C4-2B (cell line): ENCODE measurements around the gene CLIC2.
"Not testable (repeated sequence)": the region's sequence is repeated elsewhere in the genome, so short reads cannot be mapped to it uniquely, and the experiment has no call there.

ENCODE experiments used
- H3K27ac ChIP-seq: fragments of 450-650 bp; 2 replicates; pipeline ENCODE4 v1.5.1; 2017
- CTCF ChIP-seq: fragments of 450-650 bp; conservative IDR thresholded peaks from 2 replicates; pipeline ENCODE4 v1.5.1; 2017; ENCODE audit warnings: mild to moderate bottlenecking
- ZFX ChIP-seq: fragments of 450-650 bp; IDR thresholded peaks from 2 replicates; pipeline ENCODE4 v1.6.1; 2017

Gene CLIC2

GRCh38 chrX:155334486-155335336 is at the start of gene CLIC2:
TSS of gene CLIC2 (minus strand) at chrX:155334614. CDS start at chrX:155334427, 187 bp downstream.
- H3K27ac ChIP-seq: no peak within 1 kb of the TSS

GRCh38 chrX:155382529-155382967 is 48.1 kb upstream of the CLIC2 start:
- H3K27ac ChIP-seq: not testable (repeated sequence)

More at GRCh38 chrX:155334486-155335336, at the start of gene CLIC2:
- TF ChIP-seq CTCF: no peak
- no peak for TF ChIP-seq ZFX

GRCh38 chrX:155381843-155382528 is 47.6 kb upstream of the CLIC2 start, which contains the start of gene F8A2:
TSS of gene F8A2 (plus strand) at chrX:155382095. CDS start at chrX:155382115, 20 bp downstream.
- H3K27ac ChIP-seq: not testable (repeated sequence)

- not testable (repeated sequence) for H3K27ac ChIP-seq
Observed at GRCh38 chrX:155379802-155380201, 45.4 kb upstream of the CLIC2 start.

GRCh38 chrX:155373777-155374458 is 39.5 kb upstream of the CLIC2 start:
- H3K27ac ChIP-seq: not testable (repeated sequence)

DNA sequence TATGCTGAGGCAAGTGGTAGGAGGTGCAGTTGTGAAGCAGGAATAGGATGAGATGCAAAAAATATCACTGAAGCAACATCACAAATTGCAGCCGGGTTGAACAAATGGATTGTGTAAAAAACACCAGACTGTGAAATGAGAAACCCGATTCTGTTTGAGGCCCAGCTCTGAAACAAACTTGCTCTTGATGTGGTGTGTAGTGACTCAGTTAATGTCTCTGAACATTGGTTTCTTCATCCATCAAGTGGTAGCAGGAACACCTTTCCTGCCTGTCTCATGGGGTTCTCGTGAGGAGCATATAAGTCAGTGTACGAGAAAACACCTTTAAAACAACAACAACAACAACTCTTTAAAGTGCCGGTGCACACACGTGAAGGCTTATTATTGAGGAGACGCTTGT is 29.3 kb upstream of the CLIC2 start:
- H3K27ac ChIP-seq: not testable (repeated sequence)

- H3K27ac ChIP-seq: not testable (repeated sequence)
Observed at GRCh38 chrX:155349448-155349847, 15.0 kb upstream of the CLIC2 start.

DNA sequence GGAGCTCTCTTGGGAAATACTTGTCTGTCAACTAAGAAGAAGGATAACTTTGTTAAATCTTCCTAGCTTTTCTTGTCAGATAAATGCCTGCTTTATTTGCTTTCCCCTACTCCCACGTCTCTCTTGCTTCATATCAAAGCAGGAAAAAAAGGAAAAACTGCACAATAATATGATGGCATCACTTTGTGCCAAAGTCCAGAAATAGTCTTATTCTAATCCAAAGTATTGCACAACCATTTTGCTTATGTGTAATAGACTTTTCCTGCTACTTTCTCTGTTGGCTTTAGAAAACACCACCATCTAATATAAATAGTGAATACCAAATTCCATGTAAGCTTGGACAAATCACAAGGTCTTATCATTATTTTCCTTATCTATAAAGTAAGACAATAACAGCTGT is 11.3 kb upstream of the CLIC2 start:
- not testable (repeated sequence) for H3K27ac ChIP-seq

DNA sequence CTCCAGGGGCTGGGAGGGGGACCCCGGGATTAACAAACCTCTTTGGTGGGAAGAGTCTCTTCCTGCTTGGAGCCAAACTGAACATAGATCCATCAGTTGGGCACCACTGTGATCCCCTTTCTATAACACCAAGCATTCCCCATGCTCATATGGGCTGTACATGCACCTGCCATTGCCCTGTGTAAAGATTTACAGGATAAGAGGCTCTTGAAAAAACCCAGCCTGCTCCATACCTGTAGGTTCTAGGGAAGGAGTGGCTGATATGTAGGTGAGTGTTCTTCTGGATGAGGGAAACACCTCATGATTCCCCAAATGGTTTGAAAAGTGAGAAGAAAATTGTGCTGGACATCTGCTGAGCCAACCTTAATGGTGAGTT is 911 bp upstream of the CLIC2 start:
- H3K27ac ChIP-seq: not testable (repeated sequence)

- TF ChIP-seq CTCF (no peak), ZFX (no peak)
- H3K27ac ChIP-seq: no peak overlapping the region
Observed at GRCh38 chrX:155333544-155334100, 792 bp downstream of the CLIC2 start.

GRCh38 chrX:155330992-155331391 is 3.4 kb downstream of the CLIC2 start:
- TF ChIP-seq ZFX: no peak
- no peak for TF ChIP-seq CTCF
- H3K27ac ChIP-seq: no peak overlapping the region
